GM19463 (cell line): ENCODE data around the gene NT5DC4.
A peak's percentile ranks its signal among the peaks of the same experiment; 100 is the strongest.

Source experiments
- ATAC-seq: cut with Tn5 transposase; IDR thresholded peaks from one replicate; pipeline ENCODE4 v1.9.1; 2021; ENCODE audit warnings: mild to moderate bottlenecking, moderate library complexity; ENCODE audit not compliant: unreplicated experiment

NT5DC4 gene

DNA sequence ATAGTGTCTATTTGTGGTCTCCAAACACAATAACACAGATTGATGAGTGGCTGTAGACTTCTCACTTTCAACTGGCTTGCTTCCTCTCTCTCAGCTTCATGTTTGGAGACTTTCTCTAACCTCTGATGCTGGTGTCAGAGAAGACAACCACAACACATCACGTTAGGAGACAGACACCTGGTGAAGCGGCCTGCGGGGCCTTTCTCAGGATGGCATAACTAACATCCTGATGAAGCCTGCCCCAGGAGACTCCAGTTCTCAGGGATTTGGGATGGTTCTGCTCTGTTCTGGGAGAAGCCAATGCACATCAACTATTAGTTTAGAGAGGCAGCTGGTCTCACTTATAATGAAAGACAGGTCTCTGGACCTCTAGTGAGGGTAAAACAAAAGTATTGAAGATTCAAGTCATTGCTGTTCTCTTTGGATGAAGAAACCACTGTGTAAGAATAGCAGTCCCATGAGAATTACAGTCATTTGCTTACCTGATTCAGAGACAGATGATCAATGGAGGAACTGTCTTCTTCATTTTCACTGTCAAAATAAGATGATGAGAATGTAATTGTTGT is 61.5 kb downstream of the NT5DC4 start:
- peak; percentile 82 for ATAC-seq

DNA sequence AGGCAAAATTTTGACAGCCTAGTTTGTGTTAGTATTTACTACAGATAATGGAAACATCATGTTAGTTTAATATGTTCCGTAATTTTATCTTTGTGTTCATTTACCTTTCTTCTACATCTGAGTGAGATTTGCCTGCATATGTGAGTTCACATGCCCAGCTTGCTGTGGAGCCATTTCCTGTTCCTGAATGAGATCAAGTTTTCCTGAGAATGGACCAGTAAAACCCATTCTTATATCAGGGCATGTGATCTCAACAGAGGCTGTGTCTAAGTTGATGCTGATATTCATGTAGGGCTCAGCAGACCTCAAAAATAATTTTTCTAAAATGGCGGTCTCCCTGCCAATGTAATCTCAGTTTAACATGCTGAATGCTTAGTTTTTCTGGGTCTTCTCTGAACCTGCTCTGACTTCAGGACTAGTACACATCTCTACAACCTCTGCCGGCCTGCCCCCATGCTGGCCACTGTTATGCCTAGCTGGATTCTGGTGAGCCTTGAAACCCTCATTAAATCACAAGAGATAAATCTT is 62.4 kb downstream of the NT5DC4 start:
- no peak for ATAC-seq

DNA sequence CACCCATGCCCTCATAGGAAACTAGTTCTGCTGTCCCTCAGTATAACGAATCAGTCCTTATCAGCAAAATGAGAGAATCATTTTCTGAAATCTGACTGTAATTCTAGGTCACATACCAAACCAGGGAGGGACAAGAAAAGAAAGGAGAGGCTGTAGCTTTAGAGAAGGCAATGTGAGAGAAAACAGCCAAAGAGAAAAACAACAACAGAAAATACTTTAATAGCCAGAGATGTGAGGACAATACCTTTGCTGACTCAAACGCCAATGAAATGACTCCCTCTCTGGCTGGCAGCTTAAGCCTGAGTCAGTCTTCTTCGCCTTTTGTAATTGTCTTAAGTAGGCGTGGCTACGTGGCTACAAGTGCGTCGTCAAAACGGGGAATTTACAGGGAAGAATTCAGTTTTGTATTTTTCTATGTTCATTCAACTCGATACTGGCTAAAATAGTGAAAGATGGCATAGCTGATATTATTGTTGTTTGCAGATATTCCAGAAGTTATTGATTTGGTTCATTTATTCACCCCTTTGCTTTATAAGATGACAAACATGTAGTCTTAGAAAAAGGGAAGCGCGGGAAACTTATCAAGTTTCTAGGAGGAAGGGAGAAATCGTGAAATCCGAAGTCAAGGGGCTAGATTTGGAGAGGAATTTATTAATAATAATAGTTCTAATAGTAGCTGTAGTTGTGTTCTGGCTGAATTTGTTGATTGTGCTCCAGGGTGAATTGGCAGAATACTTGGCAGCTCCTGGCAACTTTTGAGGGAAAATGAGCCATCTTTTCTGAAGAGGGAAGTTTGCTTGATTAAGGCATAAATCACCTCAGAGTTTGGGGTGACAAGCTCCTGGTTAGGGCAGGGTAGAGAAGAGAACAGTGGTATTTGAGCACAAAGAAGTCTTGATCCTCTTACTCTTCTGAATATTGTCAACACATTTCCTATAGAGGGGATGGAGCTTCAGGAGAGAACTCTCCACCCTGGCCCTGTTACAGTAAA is 63.7 kb downstream of the NT5DC4 start, which contains the start of gene IL1A:
Gene IL1A (minus strand): TSS at position 295 of the 991 bp plus-strand sequence. CDS start 723 bp downstream, outside the sequence.
- ATAC-seq = no peak

GRCh38 chr2:112787294-112787693 is 66.5 kb downstream of the NT5DC4 start:
- no peak for ATAC-seq

- ATAC-seq = no peak
Measured at GRCh38 chr2:112787729-112788393, 67.0 kb downstream of the NT5DC4 start.

- ATAC-seq = no peak
Measured at GRCh38 chr2:112788653-112789052, 67.8 kb downstream of the NT5DC4 start.
